Mesendoderm (in vitro differentiated cells): Measurements from ENCODE around the gene GPR160.

ENCODE experiments used
- DNase-seq: peaks from one replicate; pipeline ENCODE4 v3.0.0; 2013
- H2AK5ac ChIP-seq: 2 replicates; pipeline ENCODE4 v1.6.1; 2013; ENCODE audit warnings: low read length, inconsistent platforms
- H2BK120ac ChIP-seq: 2 replicates; pipeline ENCODE4 v1.6.1; 2013; ENCODE audit warnings: low read depth, mild to moderate bottlenecking, low read length, moderate library complexity, mixed read lengths
- H2BK15ac ChIP-seq: replicated peaks from 2 replicates; pipeline ENCODE4 v1.6.1; 2013; ENCODE audit warnings: low read depth, mild to moderate bottlenecking, moderate library complexity
- H2BK5ac ChIP-seq: 2 replicates; pipeline ENCODE4 v1.6.1; 2013; ENCODE audit warnings: low read length, inconsistent platforms
- H3K18ac ChIP-seq: 2 replicates; pipeline ENCODE4 v1.6.1; 2013; ENCODE audit warnings: mild to moderate bottlenecking, low read length, mixed read lengths
- H3K23ac ChIP-seq: one replicate; pipeline ENCODE4 v1.6.1; 2013; ENCODE audit warnings: low read length
- H3K27ac ChIP-seq: 2 replicates; pipeline ENCODE4 v1.5.1; 2013; ENCODE audit warnings: low read depth, mild to moderate bottlenecking, inconsistent platforms, low read length, moderate library complexity
- H3K27me3 ChIP-seq: 2 replicates; pipeline ENCODE4 v1.6.1; 2013; ENCODE audit warnings: low read length, control low read depth, mild to moderate bottlenecking, inconsistent platforms; ENCODE audit not compliant: insufficient read depth, poor library complexity
- H3K36me3 ChIP-seq: 2 replicates; pipeline ENCODE4 v1.6.1; 2013; ENCODE audit warnings: low read length, inconsistent platforms; ENCODE audit not compliant: control insufficient read depth, insufficient read depth
- H3K4ac ChIP-seq: one replicate; pipeline ENCODE4 v1.6.1; 2013; ENCODE audit warnings: low read depth, mild to moderate bottlenecking, low read length, moderate library complexity
- H3K4me1 ChIP-seq: 2 replicates; pipeline ENCODE4 v1.6.1; 2013; ENCODE audit warnings: low read depth, low read length, inconsistent platforms; ENCODE audit not compliant: control insufficient read depth
- H3K4me2 ChIP-seq: 2 replicates; pipeline ENCODE4 v1.6.1; 2013; ENCODE audit warnings: low read length
- H3K4me3 ChIP-seq: 2 replicates; pipeline ENCODE4 v1.5.1; 2013; ENCODE audit warnings: mild to moderate bottlenecking, low read length
- H3K56ac ChIP-seq: one replicate; pipeline ENCODE4 v1.6.1; 2013; ENCODE audit warnings: low read length
- H3K79me1 ChIP-seq: 2 replicates; pipeline ENCODE4 v1.6.1; 2013; ENCODE audit warnings: low read length, inconsistent platforms
- H3K79me2 ChIP-seq: 2 replicates; pipeline ENCODE4 v1.6.1; 2013; ENCODE audit warnings: mild to moderate bottlenecking, low read length; ENCODE audit not compliant: control insufficient read depth, insufficient read depth
- H3K9ac ChIP-seq: 2 replicates; pipeline ENCODE4 v1.6.1; 2013; ENCODE audit warnings: low read length, inconsistent platforms
- H4K5ac ChIP-seq: one replicate; pipeline ENCODE4 v1.6.1; 2013; ENCODE audit warnings: low read length
- H4K8ac ChIP-seq: one replicate; pipeline ENCODE4 v1.6.1; 2013; ENCODE audit warnings: low read depth, mild to moderate bottlenecking, control low read depth, low read length, moderate library complexity
- WGBS: extraction: QIAGEN DNeasy Blood & Tissue Kit; methylation state at CpG from one replicate; pipeline ENCODE4 v1.1.7; 2013; ENCODE audit warnings: low lambda C conversion rate, missing lambda C conversion rate; ENCODE audit not compliant: insufficient coverage; ENCODE audit errors: extremely low coverage; 5-methylcytosine and 5-hydroxymethylcytosine counted together

Gene GPR160

GRCh38 chr3:170062068-170062467 is 24.3 kb downstream of the GPR160 start:
- Histone ChIP-seq H2AK5ac (no peak overlapping the region), H3K9ac (no peak overlapping the region), H3K4ac (no peak overlapping the region), H3K56ac (no peak overlapping the region), H3K27ac (no peak overlapping the region), H4K5ac (no peak overlapping the region), H2BK15ac (no peak overlapping the region), H4K8ac (no peak overlapping the region), H3K27me3 (no peaks in the 10 kb centered on the region), H3K79me2 (no peaks in the 10 kb centered on the region), H2BK120ac (no peak overlapping the region), H3K4me2 (no peak overlapping the region), H3K18ac (no peak overlapping the region), H2BK5ac (no peak overlapping the region), H3K4me3 (no peak overlapping the region), H3K36me3 (no peaks in the 10 kb centered on the region), H3K4me1 (peaks cover 3% of the 10 kb centered on the region), H3K23ac (no peak overlapping the region), H3K79me1 (no peaks in the 10 kb centered on the region)
- no CpG with 5 or more reads among the region's 20 CpGs for WGBS
- DNase-seq = no peak

- Histone ChIP-seq H2BK15ac (no peak overlapping the region), H3K79me2 (no peaks in the 10 kb centered on the region), H3K18ac (no peak overlapping the region), H3K36me3 (no peaks in the 10 kb centered on the region), H4K8ac (no peak overlapping the region), H3K9ac (no peak overlapping the region), H3K27me3 (no peaks in the 10 kb centered on the region), H2AK5ac (no peak overlapping the region), H3K79me1 (no peaks in the 10 kb centered on the region), H3K23ac (no peak overlapping the region), H4K5ac (no peak overlapping the region), H3K4me3 (no peak overlapping the region), H2BK5ac (no peak overlapping the region), H3K56ac (no peak overlapping the region), H3K4me1 (peaks cover 3% of the 10 kb centered on the region), H2BK120ac (no peak overlapping the region), H3K27ac (no peak overlapping the region), H3K4ac (no peak overlapping the region), H3K4me2 (no peak overlapping the region)
- DNase-seq = peak; percentile 25
- WGBS = no CpG with 5 or more reads among the region's 16 CpGs
Observed at GRCh38 chr3:170062769-170063168, 25.0 kb downstream of the GPR160 start.

- no peak overlapping the region for H3K9ac ChIP-seq
- H3K23ac ChIP-seq = no peak overlapping the region
- DNase-seq = no peak
- no peak overlapping the region for H3K18ac ChIP-seq
- no peak overlapping the region for H3K4ac ChIP-seq
- H3K79me1 ChIP-seq = no peaks in the 10 kb centered on the region
- no peaks in the 10 kb centered on the region for H3K79me2 ChIP-seq
- H2BK120ac ChIP-seq = no peak overlapping the region
- no peak overlapping the region for H3K27ac ChIP-seq
- no CpG with 5 or more reads among the region's 15 CpGs for WGBS
- H2BK5ac ChIP-seq = no peak overlapping the region
- no peak overlapping the region for H4K5ac ChIP-seq
- no peak overlapping the region for H3K56ac ChIP-seq
- no peak overlapping the region for H2BK15ac ChIP-seq
- no peak overlapping the region for H4K8ac ChIP-seq
- no peaks in the 10 kb centered on the region for H3K27me3 ChIP-seq
- peaks cover 3% of the 10 kb centered on the region for H3K4me1 ChIP-seq
- no peak overlapping the region for H3K4me3 ChIP-seq
- no peaks in the 10 kb centered on the region for H3K36me3 ChIP-seq
- H2AK5ac ChIP-seq = no peak overlapping the region
- H3K4me2 ChIP-seq = no peak overlapping the region
Observed at GRCh38 chr3:170063691-170064090, 25.9 kb downstream of the GPR160 start.

DNA sequence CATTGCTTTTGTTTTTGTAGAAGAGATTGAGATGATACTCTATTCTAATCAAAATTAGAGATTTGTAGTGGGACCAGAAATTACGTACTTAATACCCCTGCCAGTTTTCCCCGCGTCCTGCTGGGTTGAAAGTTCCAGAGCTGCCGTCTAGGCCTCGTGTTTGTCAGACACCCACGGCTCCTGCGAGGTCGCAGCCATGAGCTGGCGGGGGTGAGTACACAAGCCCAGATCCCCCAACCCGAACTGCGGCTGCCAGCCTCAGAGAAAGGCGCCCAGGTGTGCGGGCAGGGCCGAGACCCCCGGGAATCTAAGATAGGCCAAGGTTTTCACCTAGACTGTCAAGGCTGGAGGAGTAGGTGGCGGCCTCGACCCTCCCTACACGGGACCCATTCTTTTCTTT is 26.3 kb downstream of the GPR160 start:
- H3K56ac ChIP-seq = no peak overlapping the region
- H3K79me1 ChIP-seq = no peaks in the 10 kb centered on the region
- no peak overlapping the region for H3K18ac ChIP-seq
- no peaks in the 10 kb centered on the region for H3K79me2 ChIP-seq
- H2AK5ac ChIP-seq = no peak overlapping the region
- H4K5ac ChIP-seq = no peak overlapping the region
- H3K27me3 ChIP-seq = no peaks in the 10 kb centered on the region
- no peak overlapping the region for H4K8ac ChIP-seq
- no peak overlapping the region for H3K27ac ChIP-seq
- no peak overlapping the region for H3K4me3 ChIP-seq
- no peak overlapping the region for H2BK120ac ChIP-seq
- no peak overlapping the region for H3K9ac ChIP-seq
- no peaks in the 10 kb centered on the region for H3K36me3 ChIP-seq
- no peak overlapping the region for H2BK5ac ChIP-seq
- no peak overlapping the region for H2BK15ac ChIP-seq
- DNase-seq = no peak
- no peak overlapping the region for H3K4ac ChIP-seq
- no peak overlapping the region for H3K4me2 ChIP-seq
- no peak overlapping the region for H3K23ac ChIP-seq
- H3K4me1 ChIP-seq = peaks cover 3% of the 10 kb centered on the region
- no CpG with 5 or more reads among the region's 18 CpGs for WGBS

DNA sequence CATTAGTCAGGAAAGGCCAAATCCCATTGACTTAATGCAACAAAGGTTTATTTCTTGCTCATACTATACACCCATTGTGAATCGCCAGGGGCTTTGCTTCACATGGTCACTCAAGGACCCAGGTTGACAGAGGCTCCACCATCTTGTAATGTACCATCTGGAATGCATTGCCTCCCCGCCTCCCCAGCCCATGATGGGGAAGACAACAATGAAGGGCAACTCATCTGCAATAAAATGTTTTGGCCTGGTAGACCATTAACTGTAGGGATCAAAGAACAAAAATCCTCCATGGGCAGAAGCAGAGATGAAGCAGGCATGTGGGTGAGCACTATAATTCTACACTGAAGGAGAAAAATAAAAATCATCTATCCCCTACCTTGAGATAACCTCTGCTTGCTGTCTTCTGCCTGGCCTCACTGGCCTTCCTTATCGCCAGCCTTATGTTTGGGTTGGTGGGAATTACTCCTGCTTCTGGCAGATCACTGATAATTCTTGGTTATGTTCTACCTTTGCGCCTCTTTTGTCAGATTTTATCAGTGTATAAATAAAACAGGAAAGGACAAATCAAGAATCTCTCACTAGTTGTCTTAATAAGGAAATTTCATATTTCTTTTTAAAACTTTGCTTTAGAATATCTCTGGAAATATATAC is 37.8 kb downstream of the GPR160 start:
- no peak overlapping the region for H3K4me3 ChIP-seq
- no peak for DNase-seq
- H3K18ac ChIP-seq = no peak overlapping the region
- no peak overlapping the region for H2BK5ac ChIP-seq
- no peaks in the 10 kb centered on the region for H3K27me3 ChIP-seq
- H3K9ac ChIP-seq = no peak overlapping the region
- no peak overlapping the region for H4K5ac ChIP-seq
- WGBS = no CpG with 5 or more reads among the region's 4 CpGs
- H2AK5ac ChIP-seq = no peak overlapping the region
- no peaks in the 10 kb centered on the region for H3K79me2 ChIP-seq
- H3K23ac ChIP-seq = no peak overlapping the region
- H3K4me1 ChIP-seq = no peaks in the 10 kb centered on the region
- no peak overlapping the region for H4K8ac ChIP-seq
- no peak overlapping the region for H3K4ac ChIP-seq
- H2BK15ac ChIP-seq = no peak overlapping the region
- H2BK120ac ChIP-seq = no peak overlapping the region
- no peaks in the 10 kb centered on the region for H3K36me3 ChIP-seq
- no peaks in the 10 kb centered on the region for H3K79me1 ChIP-seq
- H3K27ac ChIP-seq = no peak overlapping the region
- no peak overlapping the region for H3K56ac ChIP-seq
- no peak overlapping the region for H3K4me2 ChIP-seq

DNA sequence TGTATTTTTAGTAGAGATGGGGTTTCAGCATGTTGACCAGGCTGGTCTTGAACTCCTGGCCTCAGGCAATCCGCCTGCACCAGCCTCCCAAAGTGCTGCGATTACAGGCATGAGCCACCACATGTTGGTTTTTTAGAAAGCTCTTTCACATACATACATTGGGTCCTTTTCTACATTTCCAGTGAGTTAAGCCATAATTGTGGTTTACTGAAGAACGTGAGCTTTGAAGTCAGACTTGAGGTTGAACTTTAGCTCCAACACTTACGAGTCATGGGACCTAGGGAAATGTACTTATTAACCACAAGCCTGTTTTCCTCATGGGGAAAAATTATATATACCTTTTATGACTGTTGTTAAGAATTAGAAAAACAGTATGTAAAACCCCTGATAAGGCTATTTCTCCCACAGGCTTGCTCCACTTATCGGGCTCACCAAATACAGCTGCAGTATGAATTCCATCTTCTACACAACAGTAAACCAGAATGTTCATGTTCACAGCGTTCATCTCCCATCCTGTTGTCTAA is 39.0 kb downstream of the GPR160 start:
- H3K27ac ChIP-seq = no peak overlapping the region
- no peak for DNase-seq
- H4K5ac ChIP-seq = no peak overlapping the region

More for the DNA sequence above, 39.0 kb downstream of the GPR160 start:
- no peak overlapping the region for H2BK120ac ChIP-seq
- H3K4ac ChIP-seq = no peak overlapping the region
- H3K79me1 ChIP-seq = no peaks in the 10 kb centered on the region
- H4K8ac ChIP-seq = no peak overlapping the region
- no peak overlapping the region for H3K9ac ChIP-seq
- no peak overlapping the region for H2BK15ac ChIP-seq
- no CpG with 5 or more reads among the region's 6 CpGs for WGBS
- H3K36me3 ChIP-seq = no peaks in the 10 kb centered on the region
- no peaks in the 10 kb centered on the region for H3K4me1 ChIP-seq
- H2AK5ac ChIP-seq = no peak overlapping the region
- H3K23ac ChIP-seq = no peak overlapping the region
- no peak overlapping the region for H3K56ac ChIP-seq
- no peak overlapping the region for H2BK5ac ChIP-seq
- no peaks in the 10 kb centered on the region for H3K27me3 ChIP-seq
- H3K79me2 ChIP-seq = no peaks in the 10 kb centered on the region
- no peak overlapping the region for H3K4me2 ChIP-seq
- no peak overlapping the region for H3K4me3 ChIP-seq
- H3K18ac ChIP-seq = no peak overlapping the region
